CD4-positive, alpha-beta memory T cell (primary cell): ENCODE results near the gene PRSS38. TPM values are rescaled to one million over a fixed set of nuclear protein-coding genes. Genes with fewer than 3 reads are reported as not detected.

Source experiments
- CTCF ChIA-PET: fragments of 350-600 bp; sonication (Branson Sonifier 250); formaldehyde crosslinking; loops from one replicate; lab custom pipeline; 2021; ENCODE audit warnings: inconsistent platforms; ENCODE audit not compliant: partially characterized antibody; lab: Charles Lee
- POLR2A ChIA-PET: fragments of 350-600 bp; sonication (Branson Sonifier 250); formaldehyde crosslinking; loops from one replicate; lab custom pipeline; 2021; ENCODE audit not compliant: partially characterized antibody; lab: Charles Lee
- DNase-seq, 5 donors: peaks; one replicate each; pipeline versions ENCODE4 v3.0.0 to v3.0.0-alpha.2; 2020 to 2022; ENCODE audit warnings: mixed read lengths in 1 of 5
- H3K27ac ChIP-seq: one replicate; pipeline ENCODE4 v1.7.0; 2013; ENCODE audit warnings: low read depth, low read length
- H3K27me3 ChIP-seq: 2 replicates; pipeline ENCODE4 v1.7.0; 2013; ENCODE audit warnings: mild to moderate bottlenecking, low read length, moderate library complexity; ENCODE audit not compliant: insufficient read depth
- H3K36me3 ChIP-seq: 2 replicates; pipeline ENCODE4 v1.7.0; 2013; ENCODE audit warnings: mild to moderate bottlenecking, low read length, moderate library complexity; ENCODE audit not compliant: insufficient read depth
- H3K4me1 ChIP-seq: 2 replicates; pipeline ENCODE4 v1.7.0; 2013; ENCODE audit warnings: mild to moderate bottlenecking, low read length, moderate library complexity; ENCODE audit not compliant: insufficient read depth
- H3K4me3 ChIP-seq, 2 donors: one replicate each; pipeline ENCODE4 v1.7.0; 2013; ENCODE audit warnings: low read length in 2 of 2, mild to moderate bottlenecking in 1 of 2
- H3K9me3 ChIP-seq, 2 donors: one replicate each; pipeline ENCODE4 v1.7.0; 2013; ENCODE audit warnings: low read length in 2 of 2, control low read depth in 1 of 2; ENCODE audit not compliant: control insufficient read depth in 1 of 2
- H3K27ac Mint-ChIP-seq, 7 donors: one replicate each; pipeline ENCODE4 v1.8.0; 2020 to 2021; ENCODE audit warnings: mixed read lengths in 7 of 7, mild to moderate bottlenecking in 6 of 7, inconsistent platforms in 3 of 7, moderate library complexity in 3 of 7
- H3K27me3 Mint-ChIP-seq, 2 donors: one replicate each; pipeline ENCODE4 v1.8.0; 2020 to 2021; ENCODE audit warnings: mixed read lengths in 2 of 2
- H3K36me3 Mint-ChIP-seq, 2 donors: one replicate each; pipeline ENCODE4 v1.8.0; 2020 to 2021; ENCODE audit warnings: mixed read lengths in 2 of 2, inconsistent platforms in 1 of 2, mild to moderate bottlenecking in 1 of 2
- H3K4me1 Mint-ChIP-seq, 4 donors: one replicate each; pipeline ENCODE4 v1.8.0; 2020 to 2021; ENCODE audit warnings: mixed read lengths in 4 of 4, mild to moderate bottlenecking in 1 of 4
- H3K4me3 Mint-ChIP-seq, 8 donors: one replicate each; pipeline ENCODE4 v1.8.0; 2020 to 2021; ENCODE audit warnings: mixed read lengths in 8 of 8, mild to moderate bottlenecking in 7 of 8, moderate library complexity in 6 of 8, inconsistent platforms in 3 of 8
- H3K9me3 Mint-ChIP-seq, 8 donors: one replicate each; pipeline ENCODE4 v1.8.0; 2020 to 2021; ENCODE audit warnings: mixed read lengths in 8 of 8, mild to moderate bottlenecking in 5 of 8, inconsistent platforms in 3 of 8, moderate library complexity in 1 of 8
- intact Hi-C: fragments of 100-400 bp; cut with micrococcal nuclease; formaldehyde crosslinking; loops from one replicate; pipeline ENCODE4 v1.15.1; 2023
- polyA plus RNA-seq, 2 donors: library from polyadenylated mRNA; unstranded; fragments of 300-500 nt; fragmentation: Illumina TruSeq; gene quantifications; one replicate each; pipeline ENCODE4 v1.2.3, GENCODE V29; 2021
- total RNA-seq, 2 experiments: library from RNA; stranded (reverse); gene quantifications; one replicate each; pipeline ENCODE4 v1.2.3, GENCODE V29; 2021

The PRSS38 gene
- total and polyA plus RNA-seq, 4 experiments from 2014 or later: not detected

DNA sequence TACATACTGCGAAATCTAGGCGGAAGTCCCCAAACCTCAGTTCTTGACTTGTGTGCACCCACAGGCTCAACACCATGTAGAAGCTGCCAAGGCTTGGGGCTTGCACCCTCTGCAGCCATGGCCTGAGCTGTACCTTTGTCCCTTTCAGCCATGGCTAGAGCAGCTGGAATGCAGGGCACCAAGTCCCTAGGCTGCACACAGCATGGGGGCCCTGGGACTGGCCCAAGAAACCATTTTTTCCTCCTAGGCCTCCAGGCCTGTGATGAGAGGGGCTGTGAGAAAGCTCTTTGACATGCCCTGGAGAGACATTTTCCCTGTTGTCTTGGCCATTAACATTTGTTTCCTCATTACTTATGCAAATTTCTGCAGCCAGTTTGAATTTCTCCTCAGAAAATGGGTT is 1.5 kb upstream of the PRSS38 start:
- Histone ChIP-seq H3K27ac (no peak overlapping the region), H3K36me3 (no peaks in the 10 kb centered on the region), H3K4me1 (peaks cover 2% of the 10 kb centered on the region), H3K27me3 (no peaks in the 10 kb centered on the region), H3K9me3 (peaks cover 0 to 2% of the 10 kb centered on the region in 2 donors), H3K4me3 (no peak overlapping the region)
- Mint-ChIP-seq H3K4me1 (peaks cover 2 to 11% (median 2%) of the 10 kb centered on the region in 4 donors), H3K27ac (no peak overlapping the region), H3K9me3 (peaks cover 0 to 33% (median 25%) of the 10 kb centered on the region in 8 donors), H3K27me3 (no peaks in the 10 kb centered on the region), H3K4me3 (no peak overlapping the region), H3K36me3 (peaks cover 5 to 8% of the 10 kb centered on the region in 2 donors)
- ChIA-PET POLR2A (no interaction called here), CTCF (no interaction called here)
- intact Hi-C loops: no loop called here
- no peak for DNase-seq

DNA sequence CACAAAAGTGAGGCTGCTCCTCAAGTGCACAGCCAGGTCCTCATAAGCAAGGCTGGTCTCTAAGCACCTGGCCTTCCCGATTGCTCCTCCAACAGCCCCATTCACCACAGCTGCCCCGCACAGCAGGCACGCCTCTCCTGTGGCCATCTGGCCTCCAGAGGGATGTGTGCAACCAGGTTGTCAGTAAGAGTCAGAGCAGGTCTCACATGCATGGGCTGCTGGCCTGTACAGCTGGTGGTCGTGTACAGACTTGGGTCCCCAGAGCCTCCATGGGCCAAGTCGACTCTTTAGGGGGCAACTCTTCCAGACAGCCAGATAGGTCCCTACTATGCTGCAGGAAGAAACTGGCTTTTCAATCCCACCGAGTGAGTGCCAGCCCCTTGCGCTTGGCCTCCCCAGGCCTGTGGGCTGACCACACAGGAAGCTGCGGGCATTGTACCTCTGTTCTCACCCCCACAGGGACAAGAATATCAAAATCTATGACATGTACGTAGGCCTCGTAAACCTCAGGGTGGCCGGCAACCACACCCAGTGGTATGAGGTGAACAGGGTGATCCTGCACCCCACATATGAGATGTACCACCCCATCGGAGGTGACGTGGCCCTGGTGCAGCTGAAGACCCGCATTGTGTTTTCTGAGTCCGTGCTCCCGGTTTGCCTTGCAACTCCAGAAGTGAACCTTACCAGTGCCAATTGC is 1.4 kb downstream of the PRSS38 start:
- intact Hi-C loops: no loop called here
- Histone ChIP-seq H3K4me1 (no peaks in the 10 kb centered on the region), H3K27ac (no peak overlapping the region), H3K36me3 (no peaks in the 10 kb centered on the region), H3K4me3 (no peak overlapping the region), H3K9me3 (peaks cover 0 to 2% of the 10 kb centered on the region in 2 donors), H3K27me3 (no peaks in the 10 kb centered on the region)
- POLR2A ChIA-PET: no interaction called here
- Mint-ChIP-seq H3K27me3 (no peaks in the 10 kb centered on the region), H3K4me1 (peaks cover 0 to 9% (median 0%) of the 10 kb centered on the region in 4 donors), H3K9me3 (peaks cover 3 to 40% (median 32%) of the 10 kb centered on the region in 8 donors), H3K36me3 (peaks cover 5 to 8% of the 10 kb centered on the region in 2 donors), H3K4me3 (no peak overlapping the region), H3K27ac (no peak overlapping the region)
- CTCF ChIA-PET: no interaction called here
- DNase-seq: no peak

- H3K4me1 Mint-ChIP-seq: peaks cover 5 to 14% (median 11%) of the 10 kb centered on the region in 4 donors
- no peak overlapping the region for H3K27ac Mint-ChIP-seq
- ChIA-PET POLR2A (no interaction called here), CTCF (no interaction called here)
- H3K27me3 ChIP-seq: no peaks in the 10 kb centered on the region
- peaks cover 3 to 7% of the 10 kb centered on the region in 2 donors for H3K27me3 Mint-ChIP-seq
- H3K4me3 Mint-ChIP-seq: no peak overlapping the region
- H3K4me1 ChIP-seq: no peaks in the 10 kb centered on the region
- H3K36me3 ChIP-seq: no peaks in the 10 kb centered on the region
- H3K36me3 Mint-ChIP-seq: peaks cover 0 to 1% of the 10 kb centered on the region in 2 donors
- peaks cover 9 to 36% (median 25%) of the 10 kb centered on the region in 8 donors for H3K9me3 Mint-ChIP-seq
- H3K27ac ChIP-seq: no peak overlapping the region
- no peak for DNase-seq
- no peak overlapping the region for H3K4me3 ChIP-seq
- intact Hi-C loops: no loop called here
- peaks cover 0 to 5% of the 10 kb centered on the region in 2 donors for H3K9me3 ChIP-seq
Observed at GRCh38 chr1:227823537-227823936, 8.1 kb downstream of the PRSS38 start.

DNA sequence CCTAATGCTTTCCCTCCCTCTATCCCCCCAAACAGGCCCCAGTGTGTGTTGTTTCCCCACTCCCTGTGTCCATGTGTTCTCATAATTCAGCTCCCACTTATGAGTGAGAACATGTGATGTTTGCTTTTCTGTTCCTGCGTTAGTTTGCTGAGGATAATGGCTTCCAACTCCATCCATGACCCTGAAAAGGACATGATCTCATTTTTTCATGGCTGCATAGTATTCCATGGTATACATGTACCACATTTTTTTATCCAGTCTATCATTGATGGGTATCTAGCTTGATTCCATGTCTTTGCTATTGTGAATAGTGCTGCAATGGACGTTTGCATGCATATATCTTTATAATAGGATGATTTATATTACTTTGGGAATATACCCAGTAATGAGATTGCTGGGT is 8.7 kb downstream of the PRSS38 start:
- no peak overlapping the region for H3K27ac Mint-ChIP-seq
- H3K4me1 ChIP-seq: no peaks in the 10 kb centered on the region
- intact Hi-C loops: no loop called here
- H3K4me1 Mint-ChIP-seq: peaks cover 5 to 18% (median 14%) of the 10 kb centered on the region in 4 donors
- H3K4me3 ChIP-seq: no peak overlapping the region
- H3K4me3 Mint-ChIP-seq: no peak overlapping the region
- no peaks in the 10 kb centered on the region for H3K36me3 ChIP-seq
- peaks cover 0 to 5% of the 10 kb centered on the region in 2 donors for H3K9me3 ChIP-seq
- ChIA-PET CTCF (no interaction called here), POLR2A (no interaction called here)
- H3K27me3 ChIP-seq: no peaks in the 10 kb centered on the region
- no peak overlapping the region for H3K27ac ChIP-seq
- H3K9me3 Mint-ChIP-seq: peaks cover 9 to 40% (median 30%) of the 10 kb centered on the region in 8 donors
- no peak for DNase-seq
- peaks cover 3 to 7% of the 10 kb centered on the region in 2 donors for H3K27me3 Mint-ChIP-seq
- H3K36me3 Mint-ChIP-seq: peaks cover 0 to 1% of the 10 kb centered on the region in 2 donors

DNA sequence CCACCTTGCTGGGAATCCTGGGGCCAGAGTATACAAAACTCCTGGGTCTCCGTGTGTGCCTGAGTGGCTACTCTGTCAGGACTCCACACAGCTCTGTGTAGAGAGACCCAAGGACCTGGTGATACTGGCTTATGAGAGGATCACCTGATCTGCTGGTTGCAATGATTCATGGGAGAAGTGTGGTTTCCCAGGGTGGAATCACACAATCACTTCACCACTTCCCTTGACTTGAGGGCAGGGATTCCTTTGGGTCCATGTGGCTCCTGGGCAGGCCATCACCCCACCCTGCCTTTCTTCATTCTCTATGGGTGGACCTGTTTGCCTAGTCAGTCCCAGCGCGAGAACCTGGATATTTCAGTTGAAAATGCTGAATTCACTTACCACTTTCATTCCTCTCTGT is 13.3 kb downstream of the PRSS38 start:
- Histone ChIP-seq H3K9me3 (peaks cover 0 to 5% of the 10 kb centered on the region in 2 donors), H3K27ac (no peak overlapping the region), H3K4me1 (no peaks in the 10 kb centered on the region), H3K36me3 (no peaks in the 10 kb centered on the region), H3K27me3 (no peaks in the 10 kb centered on the region), H3K4me3 (no peak overlapping the region)
- no peak overlapping the region for H3K4me3 Mint-ChIP-seq
- H3K9me3 Mint-ChIP-seq: peaks cover 0 to 27% (median 20%) of the 10 kb centered on the region in 8 donors
- intact Hi-C loops: no loop called here
- H3K4me1 Mint-ChIP-seq: peaks cover 5 to 20% (median 14%) of the 10 kb centered on the region in 4 donors
- ChIA-PET CTCF (no interaction called here), POLR2A (no interaction called here)
- H3K27ac Mint-ChIP-seq: no peak overlapping the region
- peaks cover 0 to under 1% of the 10 kb centered on the region in 2 donors for H3K36me3 Mint-ChIP-seq
- peaks cover 7% of the 10 kb centered on the region in 2 donors for H3K27me3 Mint-ChIP-seq
- DNase-seq: no peak

GRCh38 chr1:227838181-227838580 is 22.7 kb downstream of the PRSS38 start:
- Mint-ChIP-seq H3K9me3 (peaks cover 0 to 4% (median 0%) of the 10 kb centered on the region in 8 donors), H3K27ac (no peak overlapping the region), H3K4me3 (no peak overlapping the region), H3K36me3 (peaks cover 0 to 5% of the 10 kb centered on the region in 2 donors), H3K4me1 (peaks cover 0 to 1% (median 0%) of the 10 kb centered on the region in 4 donors), H3K27me3 (peaks cover 1 to 3% of the 10 kb centered on the region in 2 donors)
- Histone ChIP-seq H3K4me3 (no peak overlapping the region), H3K4me1 (no peaks in the 10 kb centered on the region), H3K9me3 (no peaks in the 10 kb centered on the region), H3K27me3 (no peaks in the 10 kb centered on the region), H3K36me3 (no peaks in the 10 kb centered on the region), H3K27ac (no peak overlapping the region)
- ChIA-PET CTCF (no interaction called here), POLR2A (no interaction called here)
- no peak for DNase-seq
- intact Hi-C loops: no loop called here

DNA sequence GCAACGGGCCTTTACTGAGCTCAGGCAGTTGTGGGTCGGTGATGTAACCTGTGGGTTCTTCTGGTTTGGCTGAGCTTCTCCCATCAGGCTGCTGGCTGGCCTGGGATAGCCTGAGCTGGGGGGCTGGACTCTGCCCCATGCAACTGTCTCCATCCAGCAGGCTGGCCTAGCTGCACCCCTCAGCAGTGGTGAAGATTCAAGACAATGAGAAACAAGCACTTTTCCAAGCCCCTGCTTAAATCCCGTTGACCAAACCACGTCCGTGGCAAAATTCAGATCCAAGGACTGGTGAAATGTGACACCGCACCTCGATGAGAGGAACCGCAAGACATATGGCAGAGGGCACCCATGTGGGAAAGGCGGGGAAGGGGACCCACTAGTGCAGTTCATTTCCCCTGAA is 25.6 kb downstream of the PRSS38 start:
- Mint-ChIP-seq H3K4me3 (no peak overlapping the region), H3K9me3 (peaks cover 0 to 2% (median 0%) of the 10 kb centered on the region in 8 donors), H3K4me1 (peaks cover 0 to 1% (median 0%) of the 10 kb centered on the region in 4 donors), H3K27ac (no peak overlapping the region), H3K36me3 (no peaks in the 10 kb centered on the region), H3K27me3 (peaks cover 1 to 3% of the 10 kb centered on the region in 2 donors)
- H3K27ac ChIP-seq: no peak overlapping the region
- H3K9me3 ChIP-seq: no peaks in the 10 kb centered on the region
- H3K36me3 ChIP-seq: no peaks in the 10 kb centered on the region
- no peaks in the 10 kb centered on the region for H3K4me1 ChIP-seq
- ChIA-PET POLR2A (no interaction called here), CTCF (interaction anchor here (1.0 kb wide), 1 partner anchor 112 kb away, joined by 3 read pairs; no protein-coding TSS in a partner anchor)
- H3K4me3 ChIP-seq: no peak overlapping the region
- H3K27me3 ChIP-seq: no peaks in the 10 kb centered on the region
- no peak for DNase-seq
- intact Hi-C loops: no loop called here
